Measurements from ENCODE around the gene PDK2.

The PDK2 gene

GRCh38 chr17:50056217-50056960, 38.8 kb upstream of the PDK2 start:
- DNase-seq (ENCODE audit: low read depth, low spot score), result no peak
- TF ChIP-seq CTCF (IDR thresholded peaks at IDR 0.05; ENCODE audit: insufficient read depth, low read length, missing control alignments), result peak; percentile 69
- H3K4me3 ChIP-seq (ENCODE audit: low read depth, low read length), result peak overlapping the region; percentile 78
- ChIA-PET POLR2A (interaction anchor here (0.6 to 3.4 kb wide), 7 partner anchors 8 to 145 kb away, joined by 3 to 20 read pairs (median 3); partner anchors contain the start of gene COL1A1), CTCF (interaction anchor here (0.9 to 17.8 kb wide), 14 partner anchors 9 to 59 kb away, joined by 3 to 179 read pairs (median 8); partner anchors contain the start of gene PDK2)

- H3K4me3 ChIP-seq (ENCODE audit: low read depth, low read length), result peak overlapping the region; percentile 78
- no peak for DNase-seq (ENCODE audit: low read depth, low spot score)
- ChIA-PET POLR2A (interaction anchor here (0.6 to 3.4 kb wide), 3 partner anchors 9 to 30 kb away, joined by 3 to 20 read pairs (median 3); no protein-coding TSS in a partner anchor), CTCF (interaction anchor here (1.0 to 17.8 kb wide), 14 partner anchors 10 to 60 kb away, joined by 3 to 179 read pairs (median 8); partner anchors contain the start of gene PDK2)
- no peak for TF ChIP-seq CTCF (IDR thresholded peaks at IDR 0.05; ENCODE audit: insufficient read depth, low read length, missing control alignments)
These were observed 38.2 kb upstream of the PDK2 start for GRCh38 chr17:50056961-50057330.

- peak overlapping the region; percentile 78 for H3K4me3 ChIP-seq (ENCODE audit: low read depth, low read length)
These were observed 37.6 kb upstream of the PDK2 start for GRCh38 chr17:50057521-50057991.

GRCh38 chr17:50058296-50058953, 36.7 kb upstream of the PDK2 start:
- no peak for DNase-seq (ENCODE audit: low read depth, low spot score)
- POLR2A ChIA-PET, result interaction anchor here (3.4 kb wide), 1 partner anchor 31 kb away, joined by 20 read pairs; no protein-coding TSS in a partner anchor
- CTCF ChIA-PET, result interaction anchor here (0.7 to 17.8 kb wide), 7 partner anchors 15 to 350 kb away, joined by 3 to 179 read pairs (median 7); partner anchors contain the start of genes DLX3 and SLC35B1
- no peak for TF ChIP-seq CTCF (IDR thresholded peaks at IDR 0.05; ENCODE audit: insufficient read depth, low read length, missing control alignments)
- H3K4me3 ChIP-seq (ENCODE audit: low read depth, low read length), result peak overlapping the region; percentile 25

More at GRCh38 chr17:50057521-50057991, 37.6 kb upstream of the PDK2 start:
- POLR2A ChIA-PET, result interaction anchor here (0.6 to 3.4 kb wide), 2 partner anchors 30 to 1968 kb away, joined by 3 to 20 read pairs; no protein-coding TSS in a partner anchor
- DNase-seq (ENCODE audit: low read depth, low spot score), result no peak
- CTCF ChIA-PET, result interaction anchor here (0.7 to 17.8 kb wide), 12 partner anchors 10 to 62 kb away, joined by 3 to 179 read pairs (median 10); partner anchors contain the start of genes DLX3 and PDK2
- no peak for TF ChIP-seq CTCF (IDR thresholded peaks at IDR 0.05; ENCODE audit: insufficient read depth, low read length, missing control alignments)

- TF ChIP-seq CTCF (IDR thresholded peaks at IDR 0.05; ENCODE audit: insufficient read depth, low read length, missing control alignments), result no peak
- ChIA-PET CTCF (interaction anchor here (17.8 kb wide), 1 partner anchor 30 kb away, joined by 179 read pairs; no protein-coding TSS in a partner anchor), POLR2A (interaction anchor here (1.1 to 1.8 kb wide), 2 partner anchors 11 to 31 kb away, joined by 3 to 16 read pairs; no protein-coding TSS in a partner anchor)
These were observed 35.9 kb upstream of the PDK2 start for GRCh38 chr17:50059256-50059655.

More at GRCh38 chr17:50059256-50059655, 35.9 kb upstream of the PDK2 start:
- H3K4me3 ChIP-seq (ENCODE audit: low read depth, low read length), result peak overlapping the region; percentile 32
- DNase-seq (ENCODE audit: low read depth, low spot score), result no peak

Measured in AG04449 (cell line).